IPS DF 19.7 (cell line): ENCODE measurements around the gene SERGEF.

Experiments used
- DNase-seq: peaks from one replicate; pipeline ENCODE4 v3.0.0-alpha.2; 2013; ENCODE audit warnings: low read depth, low spot score

The SERGEF gene

GRCh38 chr11:17952487-17952886 lies 60.4 kb downstream of the SERGEF start:
- DNase-seq, result no peak

GRCh38 chr11:17951685-17952388 lies 61.0 kb downstream of the SERGEF start:
- DNase-seq, result no peak

GRCh38 chr11:17950644-17951043 lies 62.2 kb downstream of the SERGEF start:
- DNase-seq, result no peak

GRCh38 chr11:17948296-17948695 lies 64.6 kb downstream of the SERGEF start:
- DNase-seq, result no peak

- DNase-seq, result no peak
These were observed 73.3 kb downstream of the SERGEF start for GRCh38 chr11:17939542-17939941.

- DNase-seq, result no peak
These were observed 76.1 kb downstream of the SERGEF start for GRCh38 chr11:17936790-17937189.

GRCh38 chr11:17934194-17934593 lies 78.7 kb downstream of the SERGEF start:
- DNase-seq, result no peak

- DNase-seq, result no peak
These were observed 79.1 kb downstream of the SERGEF start for GRCh38 chr11:17933708-17934107.

- DNase-seq, result no peak
These were observed 80.4 kb downstream of the SERGEF start for GRCh38 chr11:17932472-17932871.

GRCh38 chr11:17931595-17931994 lies 81.3 kb downstream of the SERGEF start:
- DNase-seq, result peak; percentile 56

GRCh38 chr11:17930544-17931125 lies 82.2 kb downstream of the SERGEF start:
- no peak for DNase-seq

- DNase-seq, result no peak
These were observed 83.7 kb downstream of the SERGEF start for GRCh38 chr11:17929171-17929570.

- DNase-seq, result no peak
These were observed 85.0 kb downstream of the SERGEF start for GRCh38 chr11:17927681-17928343.

GRCh38 chr11:17927041-17927440 lies 85.8 kb downstream of the SERGEF start:
- DNase-seq, result no peak

- DNase-seq, result no peak
These were observed 88.1 kb downstream of the SERGEF start for GRCh38 chr11:17924713-17925112.

GRCh38 chr11:17923217-17923616 lies 89.6 kb downstream of the SERGEF start:
- DNase-seq, result no peak

- DNase-seq, result no peak
These were observed 90.4 kb downstream of the SERGEF start for GRCh38 chr11:17922416-17922788.

GRCh38 chr11:17921659-17922415 lies 91.0 kb downstream of the SERGEF start:
- DNase-seq, result no peak

- no peak for DNase-seq
These were observed 94.7 kb downstream of the SERGEF start for GRCh38 chr11:17918049-17918605.

- no peak for DNase-seq
These were observed 95.3 kb downstream of the SERGEF start for GRCh38 chr11:17917556-17917955.

- DNase-seq, result no peak
These were observed 97.2 kb downstream of the SERGEF start for GRCh38 chr11:17915500-17916143.

- no peak for DNase-seq
These were observed 97.9 kb downstream of the SERGEF start for GRCh38 chr11:17914957-17915356.
